GM18868 (cell line): ENCODE measurements around the gene SULT1B1.

Experiments used
- ATAC-seq: cut with Tn5 transposase; IDR thresholded peaks from one replicate; pipeline ENCODE4 v1.9.1; 2021; ENCODE audit warnings: mild to moderate bottlenecking, moderate library complexity; ENCODE audit not compliant: unreplicated experiment

SULT1B1 gene

GRCh38 chr4:69701696-69702095 is 58.7 kb downstream of the SULT1B1 start:
- no peak for ATAC-seq

- no peak for ATAC-seq
Observed at GRCh38 chr4:69697536-69698242, 62.7 kb downstream of the SULT1B1 start.

- ATAC-seq, result peak; percentile 91
Observed at GRCh38 chr4:69689599-69689998, 70.8 kb downstream of the SULT1B1 start.

GRCh38 chr4:69684804-69685203 is 75.6 kb downstream of the SULT1B1 start:
- ATAC-seq, result no peak
